ENCODE data around the gene XRCC3.

XRCC3 gene

GRCh38 chr14:103715052-103716000 lies at the start of gene XRCC3, which contains the start of gene ZFYVE21:
TSS of gene XRCC3 (minus strand) at chr14:103715451. CDS start at chr14:103711087, 4,364 bp downstream.
TSS of gene ZFYVE21 (plus strand) at chr14:103715810. CDS start at chr14:103715842, 32 bp downstream.
- in situ Hi-C loops (cut with MboI; ENCODE audit: low pct_unique_long_range_greater_than_20kb, low sequenced_read_pairs), result no loop called here
- peak; percentile 100 for DNase-seq

GRCh38 chr14:103763730-103764488 lies 48.7 kb upstream of the XRCC3 start:
- no peak for DNase-seq
- in situ Hi-C loops (cut with MboI; ENCODE audit: low pct_unique_long_range_greater_than_20kb, low sequenced_read_pairs), result no loop called here

- in situ Hi-C loops (cut with MboI; ENCODE audit: low pct_unique_long_range_greater_than_20kb, low sequenced_read_pairs), result no loop called here
- peak; percentile 82 for DNase-seq
Measured at GRCh38 chr14:103762541-103762940, 47.3 kb upstream of the XRCC3 start.

- in situ Hi-C loops (cut with MboI; ENCODE audit: low pct_unique_long_range_greater_than_20kb, low sequenced_read_pairs), result no loop called here
- DNase-seq, result peak; percentile 5
Measured at GRCh38 chr14:103762036-103762435, 46.8 kb upstream of the XRCC3 start.

GRCh38 chr14:103758059-103758776 lies 43.0 kb upstream of the XRCC3 start:
- DNase-seq, result no peak
- in situ Hi-C loops (cut with MboI; ENCODE audit: low pct_unique_long_range_greater_than_20kb, low sequenced_read_pairs), result no loop called here

GRCh38 chr14:103755060-103755459 lies 39.8 kb upstream of the XRCC3 start:
- no peak for DNase-seq
- in situ Hi-C loops (cut with MboI; ENCODE audit: low pct_unique_long_range_greater_than_20kb, low sequenced_read_pairs), result no loop called here

- no peak for DNase-seq
- in situ Hi-C loops (cut with MboI; ENCODE audit: low pct_unique_long_range_greater_than_20kb, low sequenced_read_pairs), result no loop called here
Measured at GRCh38 chr14:103753774-103754173, 38.5 kb upstream of the XRCC3 start.

- in situ Hi-C loops (cut with MboI; ENCODE audit: low pct_unique_long_range_greater_than_20kb, low sequenced_read_pairs), result no loop called here
Measured at GRCh38 chr14:103749860-103750259, 34.6 kb upstream of the XRCC3 start.

GRCh38 chr14:103749452-103749851 lies 34.2 kb upstream of the XRCC3 start:
- peak; percentile 9 for DNase-seq
- in situ Hi-C loops (cut with MboI; ENCODE audit: low pct_unique_long_range_greater_than_20kb, low sequenced_read_pairs), result no loop called here

More at GRCh38 chr14:103749860-103750259, 34.6 kb upstream of the XRCC3 start:
- no peak for DNase-seq

GRCh38 chr14:103748534-103748857 lies 33.2 kb upstream of the XRCC3 start:
- in situ Hi-C loops (cut with MboI; ENCODE audit: low pct_unique_long_range_greater_than_20kb, low sequenced_read_pairs), result no loop called here
- no peak for DNase-seq

- in situ Hi-C loops (cut with MboI; ENCODE audit: low pct_unique_long_range_greater_than_20kb, low sequenced_read_pairs), result no loop called here
- DNase-seq, result no peak
Measured at GRCh38 chr14:103746701-103747100, 31.4 kb upstream of the XRCC3 start.

- DNase-seq, result no peak
- in situ Hi-C loops (cut with MboI; ENCODE audit: low pct_unique_long_range_greater_than_20kb, low sequenced_read_pairs), result no loop called here
Measured at GRCh38 chr14:103745424-103745823, 30.2 kb upstream of the XRCC3 start.

GRCh38 chr14:103744621-103745395 lies 29.6 kb upstream of the XRCC3 start:
- DNase-seq, result no peak

GRCh38 chr14:103743691-103744090 lies 28.4 kb upstream of the XRCC3 start:
- no peak for DNase-seq
- in situ Hi-C loops (cut with MboI; ENCODE audit: low pct_unique_long_range_greater_than_20kb, low sequenced_read_pairs), result no loop called here

More at GRCh38 chr14:103744621-103745395, 29.6 kb upstream of the XRCC3 start:
- in situ Hi-C loops (cut with MboI; ENCODE audit: low pct_unique_long_range_greater_than_20kb, low sequenced_read_pairs), result no loop called here

- no peak for DNase-seq
- in situ Hi-C loops (cut with MboI; ENCODE audit: low pct_unique_long_range_greater_than_20kb, low sequenced_read_pairs), result no loop called here
Measured at GRCh38 chr14:103742499-103743255, 27.4 kb upstream of the XRCC3 start.

- in situ Hi-C loops (cut with MboI; ENCODE audit: low pct_unique_long_range_greater_than_20kb, low sequenced_read_pairs), result no loop called here
- no peak for DNase-seq
Measured at GRCh38 chr14:103741876-103742275, 26.6 kb upstream of the XRCC3 start.

GRCh38 chr14:103740991-103741689 lies 25.9 kb upstream of the XRCC3 start:
- DNase-seq, result peak; percentile 9
- in situ Hi-C loops (cut with MboI; ENCODE audit: low pct_unique_long_range_greater_than_20kb, low sequenced_read_pairs), result no loop called here
